ENCODE results near the gene ADAMTSL5. TPM values are rescaled to one million over a fixed set of nuclear protein-coding genes. Genes with fewer than 3 reads are reported as not detected.

ADAMTSL5 gene
- total and polyA plus RNA-seq, 2 of the 13 experiments (the other 11 are each of a cell fraction or from before 2014, with no cell fraction given) = 0.60 to 2.7 TPM

- no TSS peak for BruUV-seq (replicated peaks)
- POLR2A ChIA-PET = interaction anchor here (1.3 to 2.8 kb wide), 3 partner anchors 15 to 207 kb away, joined by 3 to 16 read pairs (median 15); partner anchors contain the start of genes CIRBP, PCSK4 and REEP6
- no peak overlapping the region for H3K9ac ChIP-seq (ENCODE audit: insufficient read depth, low read depth, low read length)
- ATAC-seq = no peak
- no peaks in the 10 kb centered on the region for H3K27me3 ChIP-seq (ENCODE audit: control insufficient read depth in 1 of 2, insufficient read depth in 2 of 2, low read length in 2 of 2)
- no peak overlapping the region for H3K4me2 ChIP-seq (ENCODE audit: low read depth, low read length)
- CTCF ChIA-PET (ENCODE audit: low intra/inter-chr PET ratio, low total read pairs) = no interaction called here
- H3K36me3 ChIP-seq (replicated peaks in 1 of 2; ENCODE audit: control insufficient read depth in 1 of 2, insufficient read depth in 2 of 2, low read length in 2 of 2) = peaks cover 2 to 8% of the 10 kb centered on the region in 2 experiments; a peak in 3 of 5 replicates
- peaks cover 16% of the 10 kb centered on the region for H3K79me2 ChIP-seq (ENCODE audit: insufficient read depth, low read length)
- in situ Hi-C loops (cut with HindIII; ENCODE audit: extremely low pct_ligation_motif_present, low pct_unique_long_range_greater_than_20kb) = no loop called here
- H3K9me3 ChIP-seq (ENCODE audit: low read length) = no peaks in the 10 kb centered on the region
- no peak overlapping the region for H3K4me3 ChIP-seq (replicated peaks in 1 of 3; ENCODE audit: insufficient read depth in 1 of 3, low read depth in 2 of 3, low read length in 3 of 3)
- DNase-seq (ENCODE audit: low spot score) = no peak
- H3K4me1 ChIP-seq (ENCODE audit: insufficient read depth, low read length) = peaks cover 40% of the 10 kb centered on the region
- no peak overlapping the region for H3K27ac ChIP-seq (ENCODE audit: extremely low read length, insufficient read depth, low read length)
- peaks cover 12% of the 10 kb centered on the region for H4K20me1 ChIP-seq (ENCODE audit: insufficient read depth, low read length)
- intact Hi-C loops (cut with micrococcal nuclease; ENCODE audit: unreplicated experiment) = no loop called here
- TF ChIP-seq AGO2 (optimal IDR thresholded peaks at IDR 0.05; ENCODE audit: low read depth, low read length) (peak; percentile 83), GRHL1 (CRISPR knock-in tag; conservative IDR thresholded peaks at IDR 0.05) (no peak)
- H2AFZ ChIP-seq (ENCODE audit: low read length) = no peak overlapping the region
- no peak for FAIRE-seq
- WGBS (ENCODE audit: low lambda C conversion rate) = 97% methylated on average over 11 of the region's 31 CpGs
Measured at GRCh38 chr19:1475751-1476437, 36.9 kb downstream of the ADAMTSL5 start.

- Histone ChIP-seq H3K9me3 (ENCODE audit: low read length) (no peaks in the 10 kb centered on the region), H3K27ac (ENCODE audit: extremely low read length, insufficient read depth, low read length) (no peak overlapping the region), H3K36me3 (replicated peaks in 1 of 2; ENCODE audit: control insufficient read depth in 1 of 2, insufficient read depth in 2 of 2, low read length in 2 of 2) (peaks cover 2 to 8% of the 10 kb centered on the region in 2 experiments; a peak in 3 of 5 replicates), H3K9ac (ENCODE audit: insufficient read depth, low read depth, low read length) (no peak overlapping the region), H3K4me2 (ENCODE audit: low read depth, low read length) (no peak overlapping the region), H4K20me1 (ENCODE audit: insufficient read depth, low read length) (peaks cover 15% of the 10 kb centered on the region), H3K79me2 (ENCODE audit: insufficient read depth, low read length) (peaks cover 16% of the 10 kb centered on the region), H3K27me3 (ENCODE audit: control insufficient read depth in 1 of 2, insufficient read depth in 2 of 2, low read length in 2 of 2) (no peaks in the 10 kb centered on the region), H3K4me1 (ENCODE audit: insufficient read depth, low read length) (peaks cover 40% of the 10 kb centered on the region), H3K4me3 (replicated peaks in 1 of 3; ENCODE audit: insufficient read depth in 1 of 3, low read depth in 2 of 3, low read length in 3 of 3) (no peak overlapping the region), H2AFZ (ENCODE audit: low read length) (no peak overlapping the region)
- ChIA-PET CTCF (ENCODE audit: low intra/inter-chr PET ratio, low total read pairs) (no interaction called here), POLR2A (interaction anchor here (1.3 to 2.8 kb wide), 3 partner anchors 18 to 206 kb away, joined by 3 to 15 read pairs (median 3); partner anchors contain the start of gene CIRBP)
- FAIRE-seq = no peak
- DNase-seq (ENCODE audit: low spot score) = no peak
- TF ChIP-seq AGO2 (optimal IDR thresholded peaks at IDR 0.05; ENCODE audit: low read depth, low read length) = peak; percentile 7
- TF ChIP-seq FOXC1 (CRISPR knock-in tag; IDR thresholded peaks at IDR 0.05; ENCODE audit: borderline replicate concordance) = no peak
- peak; percentile 39 for TF ChIP-seq RBFOX2 (IDR thresholded peaks at IDR 0.05; ENCODE audit: low read depth, low read length)
- intact Hi-C loops (cut with micrococcal nuclease; ENCODE audit: unreplicated experiment) (no loop called here), in situ Hi-C loops (cut with HindIII; ENCODE audit: extremely low pct_ligation_motif_present, low pct_unique_long_range_greater_than_20kb) (no loop called here)
- no peak for ATAC-seq
- 98% methylated on average over 9 of the region's 26 CpGs for WGBS (ENCODE audit: low lambda C conversion rate)
- BruUV-seq (replicated peaks) = no TSS peak
Measured at GRCh38 chr19:1474765-1475351, 38.0 kb downstream of the ADAMTSL5 start.

All from HepG2 (cell line).